Stimulated activated CD4-positive, alpha-beta T cell treated with anti-CD3 and anti-CD28 coated beads, Interleukin-2, amount 100 ng/mL, for 24 hours (primary cell): ENCODE results near the gene IDUA.
A peak's percentile ranks its signal among the peaks of the same experiment; 100 is the strongest.
"Not testable (repeated sequence)": the region's sequence is repeated elsewhere in the genome, so short reads cannot be mapped to it uniquely, and the experiment has no call there.

Experiments used
- DNase-seq, 2 donors: peaks; one replicate each; pipeline ENCODE4 v3.0.0-alpha.2; 2020

The IDUA gene

DNA sequence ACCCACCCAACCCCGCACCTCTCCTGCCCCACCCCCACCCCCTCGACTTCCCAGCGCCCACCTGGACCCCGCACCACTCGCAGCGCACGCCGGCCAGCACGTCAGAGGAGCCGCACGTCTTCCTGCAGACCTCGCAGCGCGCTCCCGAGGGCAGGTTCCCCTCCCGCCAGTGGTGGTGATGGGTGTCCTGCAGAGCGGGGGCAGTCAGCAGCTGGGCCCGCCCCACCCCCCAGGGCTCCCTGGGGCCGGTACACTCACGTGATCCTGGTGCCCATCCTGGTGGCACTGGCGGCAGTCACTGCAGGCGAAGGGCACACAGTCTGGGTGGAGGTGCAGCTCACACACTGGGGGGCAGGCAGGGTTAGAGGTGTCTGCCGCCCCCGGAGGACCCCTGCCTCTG, 18.6 kb upstream of the IDUA start:
- DNase-seq: no peak

GRCh38 chr4:968621-969394, 18.0 kb upstream of the IDUA start:
- DNase-seq: no peak

GRCh38 chr4:970046-970745, 16.6 kb upstream of the IDUA start:
- no peak for DNase-seq

GRCh38 chr4:970854-971520, 15.9 kb upstream of the IDUA start:
- no peak for DNase-seq

- no peak for DNase-seq
These were observed 15.0 kb upstream of the IDUA start for GRCh38 chr4:971666-972500.

DNA sequence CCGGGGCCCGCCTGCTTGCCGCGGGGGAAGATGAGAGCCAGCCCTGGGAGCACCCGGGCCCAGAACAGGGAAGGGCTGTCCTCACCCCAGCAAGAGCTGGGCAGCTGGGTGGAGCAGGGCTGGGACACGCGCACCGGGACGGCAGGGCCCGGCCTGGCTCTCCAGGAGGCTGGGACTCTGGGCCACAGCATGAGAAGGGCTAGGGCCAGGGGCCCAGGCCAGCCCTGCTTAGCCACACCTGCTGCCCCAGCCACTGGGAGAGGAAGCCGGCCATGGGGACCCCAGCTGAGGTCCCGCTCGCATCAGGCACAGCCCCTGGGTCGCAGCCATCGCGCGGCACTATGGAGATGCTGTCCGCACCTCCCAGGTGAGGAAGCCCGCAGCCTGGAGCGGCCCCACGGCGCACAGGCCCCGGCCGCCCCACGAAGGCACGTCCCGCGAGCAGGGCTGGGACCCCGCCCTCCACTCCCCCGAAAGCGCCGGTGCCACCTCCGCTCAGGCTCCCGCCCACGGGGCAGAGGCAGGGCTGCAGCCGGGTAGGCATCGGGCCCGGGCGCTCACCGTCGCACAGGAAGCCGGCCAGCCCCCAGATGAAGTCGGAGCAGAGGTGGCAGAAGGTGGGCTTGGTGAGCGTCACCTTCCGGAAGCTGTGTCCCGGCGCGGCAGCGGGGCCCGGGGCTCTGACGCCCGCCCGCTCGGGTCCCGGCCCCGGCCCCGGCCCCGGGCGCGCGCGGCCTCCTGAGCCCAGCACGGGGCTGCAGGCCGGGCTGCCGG, 14.0 kb upstream of the IDUA start:
- peak; percentile 62 to 63 for DNase-seq

DNA sequence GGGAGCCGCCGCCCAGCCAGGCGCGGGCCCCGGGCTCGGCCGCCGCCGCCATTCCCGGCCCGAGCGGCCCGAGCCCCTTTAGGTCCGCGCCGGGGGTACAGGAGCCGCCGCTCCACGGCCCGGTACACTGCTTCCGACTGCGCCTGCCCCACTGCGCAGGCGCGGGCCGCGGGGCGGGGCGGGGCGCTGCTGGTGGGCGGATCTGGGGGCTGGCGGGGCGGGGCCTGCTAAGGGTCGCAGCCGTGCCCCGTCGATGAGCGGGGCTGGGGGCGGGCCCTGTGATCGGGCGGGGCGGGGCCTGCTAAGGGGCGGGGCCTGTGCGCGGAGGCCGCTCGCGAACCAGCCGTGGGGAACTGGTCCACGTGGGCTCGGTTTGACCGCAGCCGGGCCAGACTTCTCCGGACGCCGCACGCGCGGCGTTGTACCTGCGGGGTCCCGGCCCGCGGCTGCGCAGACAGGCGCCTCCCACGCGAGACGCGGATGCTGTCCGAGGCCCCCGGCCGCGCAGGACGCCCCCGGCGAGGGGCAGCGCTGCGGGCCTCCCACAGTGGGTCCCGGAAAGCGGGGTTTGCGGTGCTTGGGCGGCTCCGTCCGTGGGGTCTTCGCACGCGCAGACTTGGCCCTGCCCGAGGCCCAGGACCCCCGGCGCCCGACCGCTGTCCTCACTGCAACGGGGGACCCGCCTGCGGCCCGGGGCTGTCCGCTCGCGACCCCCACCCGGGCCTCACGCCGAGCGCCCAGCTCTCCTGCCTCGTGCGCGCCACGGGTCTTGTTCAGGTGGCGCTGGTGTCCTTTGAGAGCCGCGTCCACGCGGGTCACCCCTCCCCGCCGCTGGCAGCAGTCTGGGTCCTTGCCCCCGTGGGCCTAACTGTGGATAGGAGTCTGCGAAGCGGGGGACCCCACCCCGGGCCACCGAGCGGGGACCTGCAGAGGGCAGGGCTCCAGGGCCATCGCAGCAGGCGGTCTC, 13.1 kb upstream of the IDUA start, which contains the start of gene DGKQ:
TSS of gene DGKQ (minus strand) at position 139 of the 967 bp plus-strand sequence. CDS start at position 52, 87 bp downstream.
- DNase-seq: peak; percentile 87 to 88

- no peak for DNase-seq
These were observed 12.2 kb upstream of the IDUA start for GRCh38 chr4:974668-975067.

DNA sequence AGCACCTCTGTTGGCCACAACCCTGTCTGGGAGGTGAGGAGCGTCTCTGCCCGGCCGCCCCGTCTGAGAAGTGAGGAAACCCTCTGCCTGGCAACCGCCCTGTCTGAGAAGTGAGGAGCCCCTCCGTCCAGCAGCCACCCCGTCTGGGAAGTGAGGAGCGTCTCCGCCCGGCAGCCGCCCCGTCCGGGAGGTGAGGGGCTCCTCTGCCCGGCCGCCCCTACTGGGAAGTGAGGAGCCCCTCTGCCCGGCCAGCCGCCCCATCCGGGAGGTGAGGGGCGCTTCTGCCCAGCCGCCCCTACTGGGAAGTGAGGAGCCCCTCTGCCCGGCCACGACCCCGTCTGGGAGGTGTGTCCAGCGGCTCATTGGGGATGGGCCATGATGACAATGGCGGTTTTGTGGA, 10.8 kb upstream of the IDUA start:
- DNase-seq: not testable (repeated sequence)

DNA sequence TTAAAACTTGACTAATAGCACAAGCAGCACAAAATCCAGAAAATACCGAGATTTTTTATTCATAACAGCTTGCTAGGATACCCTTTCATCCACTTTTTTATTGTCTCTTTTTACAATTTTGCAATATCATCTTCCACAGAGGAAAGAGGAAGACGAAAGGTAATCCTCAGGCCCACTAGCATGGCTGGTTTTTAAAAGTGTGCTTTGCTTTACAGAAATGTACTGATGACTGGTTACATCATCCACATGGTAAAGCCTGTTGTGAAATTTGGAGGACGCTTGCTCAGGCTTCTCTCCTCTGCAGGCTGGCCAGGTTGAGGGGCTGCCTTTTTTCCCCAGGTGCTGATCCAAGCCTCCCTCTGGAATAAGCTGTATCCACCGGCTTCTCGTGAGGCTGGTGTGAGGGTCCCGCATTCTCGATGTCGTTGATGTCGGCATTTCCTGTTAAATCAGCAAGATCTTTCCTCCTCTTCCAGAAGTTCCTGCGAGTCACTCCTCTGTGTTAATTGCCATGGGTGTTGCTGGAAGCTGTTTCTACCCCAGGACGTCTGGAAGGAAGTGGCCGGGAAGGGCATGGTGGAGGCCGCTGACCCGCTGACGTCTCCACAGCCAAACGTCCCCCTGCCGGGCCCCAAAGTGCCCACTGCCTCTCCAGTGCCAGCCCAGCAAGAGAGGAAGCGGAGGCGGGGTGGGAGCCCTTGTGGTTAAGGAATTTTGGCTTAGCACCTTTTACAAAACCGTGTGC, 7.7 kb upstream of the IDUA start:
- DNase-seq: no peak

DNA sequence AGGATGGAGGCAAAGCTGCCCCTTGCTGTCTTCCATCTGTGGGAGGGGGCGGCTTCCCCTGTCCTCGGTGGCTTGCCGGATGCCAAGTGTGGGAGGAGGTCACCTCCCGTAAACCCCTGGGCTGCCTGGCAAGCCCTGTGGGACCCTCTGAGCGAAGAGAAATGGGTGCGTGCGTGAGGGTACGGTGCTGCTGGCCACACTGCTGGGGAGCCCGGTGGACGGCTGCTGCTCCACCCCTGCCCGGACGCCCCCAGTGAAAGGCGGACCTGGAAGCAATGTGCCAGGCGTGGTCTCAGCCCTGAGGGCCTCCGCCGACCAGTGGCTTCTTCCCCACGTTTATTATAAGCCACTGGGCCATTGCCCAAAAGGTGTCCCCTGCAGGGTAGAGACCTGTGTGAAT, 4.6 kb upstream of the IDUA start:
- no peak for DNase-seq

DNA sequence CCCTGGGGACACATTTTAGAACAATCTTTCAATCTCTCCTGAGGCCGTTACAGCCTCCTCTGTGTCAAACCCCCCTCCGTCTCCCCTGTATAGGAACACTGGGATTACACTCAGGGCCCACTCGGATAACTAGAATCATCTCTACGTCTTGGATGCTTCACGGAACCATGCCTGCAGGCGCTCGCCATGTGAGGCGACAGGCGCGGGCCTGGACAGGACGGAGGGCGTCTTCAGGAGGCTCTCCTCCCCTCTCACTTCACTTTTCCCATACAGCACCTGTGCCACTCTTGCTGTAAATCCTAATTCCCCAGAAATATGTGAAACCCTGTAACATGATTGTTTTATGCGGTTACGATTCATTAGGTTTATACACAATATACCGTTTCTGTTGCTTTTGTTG, 4.0 kb upstream of the IDUA start:
- no peak for DNase-seq

DNA sequence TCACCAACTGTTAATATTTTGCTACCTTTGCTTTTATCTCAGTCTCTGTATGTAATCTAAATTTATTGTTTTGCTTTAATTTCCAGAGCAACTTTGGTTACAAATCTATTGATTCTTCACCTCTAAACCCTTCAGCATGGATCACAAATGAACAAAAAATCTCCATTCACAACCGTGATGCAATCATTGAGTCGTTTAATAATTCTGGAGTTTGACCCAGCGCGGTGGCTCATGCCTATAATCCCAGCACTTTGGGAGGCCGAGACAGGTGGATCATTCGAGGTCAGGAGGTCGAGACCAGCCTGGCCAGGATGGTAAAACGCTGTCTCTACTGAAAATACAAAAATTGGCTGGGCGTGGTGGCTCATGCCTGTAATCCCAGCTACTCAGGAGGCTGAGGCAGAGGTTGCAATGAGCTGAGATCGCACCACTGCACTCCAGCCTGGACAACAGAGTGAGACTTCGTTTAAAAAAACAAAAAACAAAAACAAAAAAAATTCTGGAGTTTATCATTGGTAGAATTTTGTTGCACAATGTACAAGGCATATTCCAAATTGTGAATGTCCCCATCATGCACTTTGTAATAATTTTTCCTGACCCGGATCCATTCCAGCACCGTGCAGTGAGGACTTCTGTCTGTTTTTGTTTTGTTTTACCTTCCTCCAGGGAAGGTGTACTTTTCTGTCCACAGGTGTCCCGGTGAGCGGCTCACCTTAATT, 2.3 kb upstream of the IDUA start:
- DNase-seq: no peak

GRCh38 chr4:985123-985830, 1.6 kb upstream of the IDUA start:
- peak; percentile 79 to 85 for DNase-seq

DNA sequence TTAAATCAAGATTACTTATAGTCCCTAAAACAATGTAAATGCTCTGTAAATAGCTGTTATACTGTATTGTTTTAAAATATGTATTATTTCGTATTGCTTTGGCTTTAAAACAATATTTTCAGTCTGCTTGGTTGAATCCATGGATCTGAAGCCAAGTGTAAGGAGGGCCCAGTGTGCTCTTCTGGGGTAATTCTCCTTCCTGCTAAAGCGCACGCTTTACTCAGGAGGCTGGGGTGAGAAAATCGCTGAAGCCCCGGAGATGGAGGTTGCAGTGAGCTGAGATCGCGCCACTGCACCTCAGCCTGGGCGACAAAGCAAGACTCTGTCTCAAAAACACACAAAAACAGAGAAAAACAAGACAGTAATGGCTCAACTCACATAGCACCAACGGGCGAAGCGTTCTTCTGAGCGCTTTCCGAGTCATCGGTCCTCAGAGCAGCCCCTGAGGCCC, 391 bp upstream of the IDUA start:
- no peak for DNase-seq

DNA sequence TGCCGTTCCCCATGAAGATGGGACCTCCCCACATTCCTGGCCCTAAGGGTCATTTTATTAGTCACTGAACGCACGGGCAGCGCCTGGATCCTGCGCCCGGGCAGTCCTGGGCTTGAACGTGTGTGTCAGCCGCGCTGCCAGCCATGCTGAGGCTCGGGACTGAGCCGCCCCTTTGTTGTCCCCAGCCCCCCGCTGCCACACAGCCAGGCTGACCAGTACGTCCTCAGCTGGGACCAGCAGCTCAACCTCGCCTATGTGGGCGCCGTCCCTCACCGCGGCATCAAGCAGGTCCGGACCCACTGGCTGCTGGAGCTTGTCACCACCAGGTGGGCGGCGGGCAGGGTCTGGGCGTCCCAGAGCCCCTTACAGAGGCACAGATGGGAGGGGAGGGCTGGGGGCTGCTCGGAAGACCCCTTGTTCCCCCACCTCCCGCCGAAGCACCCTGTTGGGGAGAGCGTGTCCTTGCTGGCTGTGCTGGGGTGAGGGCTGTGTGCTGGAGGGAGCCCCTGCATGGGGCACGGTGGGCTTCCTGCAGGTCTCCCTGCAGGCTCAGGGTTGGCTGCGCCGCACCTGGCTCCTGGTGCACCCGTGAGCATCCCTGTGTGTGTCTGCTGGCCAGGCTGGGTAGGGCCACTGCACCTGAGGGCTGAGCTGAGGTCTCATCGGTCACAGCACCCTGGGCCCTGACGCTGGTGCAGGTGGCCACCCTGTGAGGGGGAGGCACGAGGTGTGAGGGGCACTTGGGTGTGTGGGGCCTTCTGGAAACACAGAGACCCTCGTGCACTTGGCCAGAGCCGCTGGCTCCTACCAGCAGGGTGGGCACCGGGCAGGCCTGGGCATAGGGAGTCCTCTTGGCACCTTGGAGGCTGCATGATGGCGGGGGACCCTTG, 1.0 kb downstream of the IDUA start:
- no peak for DNase-seq
